Hematopoietic multipotent progenitor cell (in vitro differentiated cells): ENCODE data around the gene SEC23A. TPM values are rescaled to one million over a fixed set of nuclear protein-coding genes. Genes with fewer than 3 reads are reported as not detected.
"Not testable (repeated sequence)": the region's sequence is repeated elsewhere in the genome, so short reads cannot be mapped to it uniquely, and the experiment has no call there.

ENCODE experiments used
- DNase-seq, 3 donors: peaks; one replicate each; pipeline ENCODE4 v3.0.0-alpha.2; 2011 to 2015; ENCODE audit warnings: low read depth in 2 of 3, low spot score in 2 of 3
- total RNA-seq: library from RNA; depleted of rRNA; stranded (reverse); fragments of >200 nt; gene quantifications from one replicate; pipeline ENCODE4 v1.2.3, GENCODE V29; 2012

Gene SEC23A
- total RNA-seq, 1 donor: 48.2 TPM

GRCh38 chr14:39094515-39094914 lies 8.5 kb downstream of the SEC23A start:
- no peak for DNase-seq

- DNase-seq: no peak
Observed at GRCh38 chr14:39091716-39092115, 11.3 kb downstream of the SEC23A start.

GRCh38 chr14:39090548-39091111 lies 12.4 kb downstream of the SEC23A start:
- DNase-seq: no peak

- DNase-seq: no peak
Observed at GRCh38 chr14:39087493-39087892, 15.5 kb downstream of the SEC23A start.

- no peak for DNase-seq
Observed at GRCh38 chr14:39085933-39086332, 17.1 kb downstream of the SEC23A start.

GRCh38 chr14:39083127-39083526 lies 19.9 kb downstream of the SEC23A start:
- DNase-seq: no peak

GRCh38 chr14:39080886-39081285 lies 22.1 kb downstream of the SEC23A start:
- no peak for DNase-seq

- DNase-seq: no peak
Observed at GRCh38 chr14:39071096-39071495, 31.9 kb downstream of the SEC23A start.

- DNase-seq: no peak
Observed at GRCh38 chr14:39069923-39070322, 33.1 kb downstream of the SEC23A start.

- not testable (repeated sequence) for DNase-seq
Observed at GRCh38 chr14:39069169-39069805, 33.7 kb downstream of the SEC23A start.

- DNase-seq: no peak
Observed at GRCh38 chr14:39060818-39061437, 42.1 kb downstream of the SEC23A start.

GRCh38 chr14:39055786-39056474 lies 47.1 kb downstream of the SEC23A start:
- peak in 2 of 3 donors; percentile 5 to 26 for DNase-seq

- DNase-seq: not testable (repeated sequence)
Observed at GRCh38 chr14:39052869-39053454, 50.1 kb downstream of the SEC23A start.

GRCh38 chr14:39050389-39050788 lies 52.6 kb downstream of the SEC23A start:
- DNase-seq: no peak

GRCh38 chr14:39045889-39046288 lies 57.1 kb downstream of the SEC23A start:
- not testable (repeated sequence) for DNase-seq

- no peak for DNase-seq
Observed at GRCh38 chr14:39043352-39043943, 59.6 kb downstream of the SEC23A start.

GRCh38 chr14:39040529-39040928 lies 62.5 kb downstream of the SEC23A start:
- no peak for DNase-seq

GRCh38 chr14:39038542-39038941 lies 64.5 kb downstream of the SEC23A start:
- no peak for DNase-seq

GRCh38 chr14:39036760-39037159 lies 66.3 kb downstream of the SEC23A start:
- no peak for DNase-seq

GRCh38 chr14:39035336-39035735 lies 67.7 kb downstream of the SEC23A start:
- no peak for DNase-seq
